ES-I3 (cell line): ENCODE results near the gene LANCL2.
"Not testable (repeated sequence)": the region's sequence is repeated elsewhere in the genome, so short reads cannot be mapped to it uniquely, and the experiment has no call there.

Experiments
- H3K36me3 ChIP-seq: 2 replicates; pipeline ENCODE4 v1.6.1; 2013; ENCODE audit warnings: mild to moderate bottlenecking, low read length, control low read depth, moderate library complexity; ENCODE audit not compliant: insufficient read depth
- H3K4me1 ChIP-seq: 2 replicates; pipeline ENCODE4 v1.6.1; 2013; ENCODE audit warnings: mild to moderate bottlenecking, control low read depth, low read length; ENCODE audit not compliant: insufficient read depth
- H3K9ac ChIP-seq: 2 replicates; pipeline ENCODE4 v1.6.1; 2013; ENCODE audit warnings: low read depth, mild to moderate bottlenecking, low read length, moderate library complexity
- H3K9me3 ChIP-seq: 2 replicates; pipeline ENCODE4 v1.6.1; 2013; ENCODE audit warnings: mild to moderate bottlenecking, low read length, moderate library complexity; ENCODE audit not compliant: control insufficient read depth, insufficient read depth

Gene LANCL2

DNA sequence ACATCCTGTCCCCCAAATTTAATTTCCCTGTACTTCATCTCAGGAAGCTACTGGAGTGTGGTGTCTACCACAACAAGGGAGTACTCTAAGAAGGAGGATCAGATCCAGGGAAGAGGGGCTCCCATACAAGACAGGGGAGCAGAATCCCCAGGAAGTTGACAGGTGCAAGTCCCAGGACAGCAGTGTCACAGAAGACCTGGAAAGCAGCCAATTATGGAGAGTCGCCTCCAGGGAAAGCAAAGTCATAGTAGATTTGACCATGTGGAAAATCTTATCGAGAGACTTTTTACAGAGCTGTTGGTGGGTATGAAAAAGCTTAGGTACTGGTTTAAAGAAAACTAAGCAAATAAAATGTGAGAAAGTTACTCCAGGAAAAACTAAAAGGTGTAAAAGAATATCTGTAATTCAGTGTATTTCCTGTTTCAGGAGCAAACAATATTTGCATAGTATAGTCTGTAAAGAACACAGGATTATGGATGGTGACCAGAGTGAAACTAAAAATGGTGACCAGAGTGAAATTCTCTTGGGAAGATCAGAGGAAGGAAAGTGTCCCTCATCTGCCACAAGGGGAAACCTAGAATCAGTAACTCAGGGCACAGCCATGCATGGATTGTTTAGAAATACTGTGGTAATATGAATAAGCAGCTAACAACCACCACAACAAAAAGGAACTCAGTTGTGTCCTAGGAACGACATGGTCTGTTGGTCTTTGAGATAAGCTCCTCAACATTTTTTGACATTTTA lies 44.5 kb downstream of the LANCL2 start:
- no peaks in the 10 kb centered on the region for H3K4me1 ChIP-seq
- H3K9me3 ChIP-seq: no peaks in the 10 kb centered on the region
- H3K36me3 ChIP-seq: no peaks in the 10 kb centered on the region; the same call in 1 of the 2 replicates
- H3K9ac ChIP-seq: no peak overlapping the region

DNA sequence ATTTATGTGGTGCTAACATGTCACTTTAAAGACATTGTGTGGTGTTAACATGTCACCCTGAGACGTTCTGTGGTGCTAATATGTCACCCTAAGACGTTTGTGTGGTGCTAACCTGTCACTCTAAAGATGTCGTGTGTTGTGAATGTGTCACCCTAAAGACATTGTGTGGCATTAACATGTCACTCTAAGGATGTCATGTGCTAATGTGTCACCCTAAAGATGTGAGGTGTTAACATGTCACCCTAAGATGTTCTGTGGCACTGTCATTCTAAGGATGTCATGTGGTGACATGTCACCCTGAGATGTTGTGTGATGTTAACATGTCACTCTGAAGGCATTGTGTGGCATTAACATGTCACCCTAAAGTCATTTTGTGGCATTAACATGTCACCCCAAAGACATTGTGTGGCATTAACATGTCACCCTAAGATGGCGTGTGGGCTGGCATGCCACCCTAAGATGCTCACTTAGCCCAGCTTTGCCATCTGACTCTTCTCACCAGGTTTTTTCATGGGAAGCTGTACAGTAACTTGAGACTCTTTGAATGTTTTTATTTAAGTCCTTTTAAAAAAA lies 45.6 kb downstream of the LANCL2 start:
- no peaks in the 10 kb centered on the region for H3K9me3 ChIP-seq
- no peaks in the 10 kb centered on the region for H3K4me1 ChIP-seq
- no peak overlapping the region for H3K9ac ChIP-seq
- no peaks in the 10 kb centered on the region; the same call in 1 of the 2 replicates for H3K36me3 ChIP-seq

DNA sequence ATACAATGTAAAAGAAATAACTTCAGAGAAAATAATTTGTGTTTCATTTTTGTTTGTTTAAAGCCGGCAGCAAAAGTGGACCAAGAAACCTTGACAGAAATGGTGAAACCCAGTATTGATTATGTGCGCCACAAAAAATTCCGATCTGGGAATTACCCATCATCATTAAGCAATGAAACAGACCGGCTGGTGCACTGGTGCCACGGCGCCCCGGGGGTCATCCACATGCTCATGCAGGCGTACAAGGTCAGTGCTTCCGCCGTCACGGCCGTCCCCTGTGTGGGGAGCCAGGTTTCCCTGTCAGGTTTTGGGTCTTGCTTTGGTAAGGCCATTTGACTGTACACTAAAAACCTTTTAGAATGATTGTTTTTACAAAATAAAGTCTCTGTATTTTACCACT lies 46.7 kb downstream of the LANCL2 start:
- Histone ChIP-seq H3K9me3 (no peaks in the 10 kb centered on the region), H3K9ac (no peak overlapping the region)

DNA sequence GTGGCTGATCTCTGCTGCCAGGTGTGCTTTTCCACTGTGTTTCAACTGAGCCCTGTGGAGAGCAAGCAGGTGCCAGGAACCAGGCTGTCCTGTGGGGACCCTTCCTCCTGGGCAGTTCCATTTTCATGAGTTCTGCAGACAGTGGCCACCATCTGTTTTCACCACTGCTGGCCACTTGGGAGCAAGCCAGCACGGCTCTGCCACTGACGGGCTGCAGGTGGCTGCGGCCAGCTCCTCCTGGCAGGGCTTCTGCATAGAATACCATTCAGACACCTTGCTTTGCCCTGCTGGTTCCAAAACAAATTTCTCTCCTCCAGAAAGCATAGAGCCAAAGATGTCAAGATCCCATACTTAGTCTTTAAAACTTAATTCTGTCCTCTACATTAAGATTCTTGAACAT lies 48.3 kb downstream of the LANCL2 start:
- Histone ChIP-seq H3K36me3 (no peaks in the 10 kb centered on the region; the same call in 1 of the 2 replicates), H3K4me1 (no peaks in the 10 kb centered on the region), H3K9me3 (no peaks in the 10 kb centered on the region), H3K9ac (no peak overlapping the region)

More for the DNA sequence above, 46.7 kb downstream of the LANCL2 start:
- Histone ChIP-seq H3K36me3 (no peaks in the 10 kb centered on the region; the same call in 1 of the 2 replicates), H3K4me1 (no peaks in the 10 kb centered on the region)

DNA sequence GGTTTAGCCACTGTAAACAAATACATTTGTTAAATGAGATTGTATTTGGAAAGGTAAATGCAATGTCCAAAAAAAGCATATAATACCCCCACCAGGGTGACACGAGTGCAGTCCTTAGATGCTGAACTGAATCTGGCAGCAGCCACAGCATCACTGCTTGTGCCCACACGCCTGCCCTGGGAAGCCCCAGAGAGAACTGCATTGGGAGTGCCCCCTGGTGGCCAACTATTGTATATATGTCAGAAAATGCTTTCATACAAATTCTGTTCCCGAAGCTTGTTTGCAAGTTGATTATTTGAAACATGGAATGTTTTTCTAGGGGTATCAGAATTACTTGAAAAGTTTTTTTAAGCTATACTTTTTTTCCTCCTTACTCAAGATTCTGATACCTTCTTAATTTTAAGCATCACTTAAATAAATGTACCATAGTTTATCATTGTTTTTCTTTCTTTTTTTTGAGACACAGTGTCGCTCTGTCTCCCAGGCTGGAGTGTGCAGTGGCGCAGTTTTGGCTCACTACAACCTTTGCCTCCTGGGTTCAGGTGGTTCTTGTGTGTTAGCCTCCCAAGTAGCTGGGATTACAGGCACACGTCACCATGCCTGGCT lies 50.1 kb downstream of the LANCL2 start:
- Histone ChIP-seq H3K36me3 (no peaks in the 10 kb centered on the region; the same call in 1 of the 2 replicates), H3K4me1 (no peaks in the 10 kb centered on the region), H3K9ac (no peak overlapping the region), H3K9me3 (no peaks in the 10 kb centered on the region)

DNA sequence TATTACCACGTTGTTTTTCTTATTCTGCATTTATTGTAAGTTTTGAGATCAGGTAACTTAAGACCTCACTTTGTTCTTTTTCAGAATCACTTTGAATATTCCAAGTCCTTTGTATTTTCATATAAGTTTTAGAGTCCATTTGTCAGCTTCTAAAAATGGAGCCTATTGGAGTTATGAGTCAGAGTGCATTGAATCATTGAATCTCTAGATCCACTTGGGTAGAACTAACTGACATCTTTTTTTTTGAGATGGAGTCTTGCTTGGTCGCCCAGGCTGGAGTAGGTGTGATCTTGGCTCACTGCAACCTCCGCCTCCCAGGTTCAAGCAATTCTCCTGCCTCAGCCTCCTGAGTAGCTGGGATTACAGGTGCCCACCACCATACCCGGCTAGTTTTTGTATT lies 52.3 kb downstream of the LANCL2 start:
- not testable (repeated sequence) for H3K36me3 ChIP-seq, H3K4me1 ChIP-seq, H3K9ac ChIP-seq, H3K9me3 ChIP-seq

DNA sequence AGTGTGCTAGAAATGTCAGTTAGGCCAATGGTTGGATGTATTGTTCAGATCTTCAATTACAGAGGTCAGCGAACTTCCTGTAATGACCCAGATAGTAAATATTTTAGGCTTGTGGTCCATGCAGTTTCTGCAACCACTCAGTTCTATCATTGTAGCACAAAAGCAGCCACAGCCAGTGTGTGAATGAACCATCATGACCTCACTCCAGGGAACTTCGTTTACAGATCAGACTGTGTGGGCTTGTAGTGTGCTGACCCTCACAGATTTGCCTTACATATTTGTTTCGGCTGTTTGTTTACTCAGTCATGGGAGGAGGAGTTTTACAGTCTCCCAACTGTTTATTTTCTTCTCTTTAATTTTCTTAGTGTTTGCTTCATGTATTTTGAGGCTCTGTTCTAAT lies 55.4 kb downstream of the LANCL2 start:
- Histone ChIP-seq H3K9me3 (no peaks in the 10 kb centered on the region), H3K9ac (no peak overlapping the region), H3K36me3 (no peaks in the 10 kb centered on the region), H3K4me1 (peaks cover 4% of the 10 kb centered on the region; the same call in 1 of the 2 replicates)

DNA sequence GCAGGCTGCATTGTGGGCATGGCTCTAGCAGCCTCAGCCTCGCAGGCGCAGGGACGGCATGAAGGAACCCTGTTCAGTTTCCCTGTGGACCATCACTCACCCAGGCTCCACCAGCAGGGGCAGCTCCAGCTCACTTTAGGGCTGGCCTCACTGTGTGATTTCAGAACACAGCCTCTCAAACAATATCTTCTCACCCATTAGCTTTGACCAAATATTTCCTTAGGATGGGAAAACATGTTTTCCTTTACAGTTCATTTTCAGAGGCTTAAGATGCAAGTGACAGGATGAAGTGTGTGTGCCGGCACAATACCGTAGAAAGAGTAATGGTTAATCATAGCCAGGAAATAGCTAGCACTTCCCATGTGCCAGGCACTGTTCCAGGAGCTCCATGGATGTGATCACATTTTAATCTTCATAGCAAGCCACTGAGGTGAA lies 58.2 kb downstream of the LANCL2 start:
- Histone ChIP-seq H3K4me1 (peaks cover 4% of the 10 kb centered on the region; the same call in 1 of the 2 replicates), H3K9ac (no peak overlapping the region), H3K9me3 (no peaks in the 10 kb centered on the region), H3K36me3 (no peaks in the 10 kb centered on the region; the same call in 1 of the 2 replicates)

DNA sequence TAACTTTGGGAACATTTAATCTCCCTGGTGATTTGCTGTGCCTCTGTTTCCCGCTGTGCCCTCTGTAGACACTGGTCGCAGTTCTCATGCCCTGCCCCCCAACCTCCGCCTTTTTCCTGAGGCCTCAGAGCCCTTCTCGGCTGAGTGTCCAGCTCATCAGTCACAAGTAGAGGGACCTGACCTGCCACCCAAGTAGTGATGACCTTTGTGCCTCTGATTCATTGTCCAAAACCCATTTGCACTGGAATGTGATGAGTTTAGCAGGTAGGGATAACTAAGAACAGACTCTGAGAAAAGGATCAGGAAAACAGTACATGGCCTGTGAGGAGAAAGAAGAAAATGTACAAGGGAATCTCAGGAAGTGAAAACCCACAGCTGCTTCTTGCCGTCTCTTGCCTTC lies 58.8 kb downstream of the LANCL2 start:
- no peak overlapping the region for H3K9ac ChIP-seq
- H3K36me3 ChIP-seq: no peaks in the 10 kb centered on the region; the same call in 1 of the 2 replicates
- peaks cover 4% of the 10 kb centered on the region; the same call in 1 of the 2 replicates for H3K4me1 ChIP-seq
- no peaks in the 10 kb centered on the region for H3K9me3 ChIP-seq

DNA sequence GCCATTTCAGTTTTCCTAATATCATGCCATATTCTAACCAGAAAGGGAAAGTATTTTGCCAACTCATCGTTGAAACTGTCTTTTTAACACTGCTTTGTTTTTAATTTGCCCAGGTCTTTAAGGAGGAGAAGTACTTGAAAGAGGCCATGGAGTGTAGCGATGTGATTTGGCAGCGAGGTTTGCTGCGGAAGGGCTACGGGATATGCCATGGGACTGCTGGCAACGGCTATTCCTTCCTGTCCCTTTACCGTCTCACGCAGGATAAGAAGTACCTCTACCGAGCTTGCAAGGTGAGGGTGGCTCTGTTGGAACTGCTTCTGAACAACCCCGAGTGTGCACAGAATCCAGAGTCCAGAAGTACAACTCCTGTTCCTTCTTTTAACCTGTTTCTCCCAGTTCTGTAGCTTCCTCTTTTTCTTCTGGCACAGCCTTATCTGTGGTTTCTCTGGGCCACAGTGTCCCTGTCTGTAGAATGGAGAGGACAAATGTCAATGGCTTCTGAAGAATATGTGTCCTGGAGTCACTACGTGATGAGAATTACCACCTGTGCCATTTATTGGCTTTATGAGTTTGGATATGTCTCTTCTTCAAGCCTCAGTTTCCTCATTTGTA lies 60.1 kb downstream of the LANCL2 start:
- no peaks in the 10 kb centered on the region for H3K9me3 ChIP-seq
- H3K36me3 ChIP-seq: no peaks in the 10 kb centered on the region; the same call in 1 of the 2 replicates

DNA sequence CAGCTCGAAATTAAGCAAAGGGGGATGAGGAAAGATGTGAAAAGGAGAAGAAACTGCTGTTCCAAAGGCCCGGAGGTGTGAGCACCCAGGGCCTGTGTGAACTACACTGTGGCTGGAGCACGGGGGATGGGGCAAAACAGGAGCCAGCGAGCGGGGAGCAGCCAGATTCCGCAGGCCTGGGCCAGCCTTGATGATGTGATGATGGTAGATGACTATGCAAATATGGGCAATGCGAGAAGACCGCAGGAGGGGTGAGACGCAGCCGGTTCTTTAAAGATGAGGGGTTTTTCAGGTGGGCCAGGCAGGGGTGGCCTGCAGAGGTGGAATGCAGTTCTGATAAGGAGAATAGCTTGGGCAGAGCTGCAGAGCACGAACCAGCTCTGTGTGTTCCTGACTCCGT lies 61.5 kb downstream of the LANCL2 start:
- no peaks in the 10 kb centered on the region; the same call in 1 of the 2 replicates for H3K36me3 ChIP-seq
- H3K4me1 ChIP-seq: peaks cover 4% of the 10 kb centered on the region; the same call in 1 of the 2 replicates
- H3K9ac ChIP-seq: no peak overlapping the region
- H3K9me3 ChIP-seq: no peaks in the 10 kb centered on the region

More for the DNA sequence above, 60.1 kb downstream of the LANCL2 start:
- Histone ChIP-seq H3K4me1 (peaks cover 4% of the 10 kb centered on the region; the same call in 1 of the 2 replicates), H3K9ac (no peak overlapping the region)

DNA sequence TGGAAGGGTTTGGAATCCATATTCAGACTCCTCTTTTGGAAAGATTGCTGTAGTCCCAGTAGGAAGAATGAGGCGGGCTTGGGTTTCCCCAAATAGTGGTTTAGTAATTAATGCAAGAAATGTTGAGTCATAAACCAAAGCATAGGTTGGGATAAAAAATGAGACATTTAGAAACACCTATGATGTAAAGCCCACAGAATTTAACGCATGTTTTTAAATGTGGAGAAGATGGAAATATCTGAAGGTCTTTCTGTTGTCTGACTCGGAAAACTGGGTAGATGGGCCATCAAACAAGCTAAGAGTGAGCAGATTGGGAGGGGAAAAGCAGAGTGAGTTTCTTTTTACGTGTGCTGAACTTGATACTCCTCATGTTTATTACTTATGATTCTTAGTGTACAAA lies 62.2 kb downstream of the LANCL2 start:
- no peaks in the 10 kb centered on the region; the same call in 1 of the 2 replicates for H3K36me3 ChIP-seq
- no peak overlapping the region for H3K9ac ChIP-seq
- no peaks in the 10 kb centered on the region for H3K9me3 ChIP-seq
- peaks cover 4% of the 10 kb centered on the region; the same call in 1 of the 2 replicates for H3K4me1 ChIP-seq

DNA sequence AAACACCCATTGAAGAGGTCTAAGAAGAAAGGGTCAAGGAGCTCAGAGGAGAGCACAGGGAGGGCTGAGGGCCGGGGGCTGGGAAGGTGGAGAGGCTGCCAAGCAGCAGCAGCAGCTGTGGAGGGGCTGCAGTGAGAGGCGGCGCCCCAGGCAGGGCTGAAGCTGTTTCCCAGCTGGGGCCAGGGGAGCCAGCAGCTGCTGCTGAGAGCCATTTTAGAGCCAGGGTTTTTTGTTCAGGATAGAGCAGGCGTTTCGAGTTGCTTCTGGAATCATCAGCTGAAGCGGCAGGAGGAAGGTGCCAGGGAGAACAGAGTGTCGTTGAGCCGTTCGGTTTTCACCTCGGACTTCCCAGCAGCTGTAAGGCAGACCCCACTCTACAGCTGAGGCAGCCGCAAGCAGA lies 62.7 kb downstream of the LANCL2 start:
- Histone ChIP-seq H3K9ac (no peak overlapping the region), H3K9me3 (no peaks in the 10 kb centered on the region), H3K4me1 (peaks cover 4% of the 10 kb centered on the region; the same call in 1 of the 2 replicates), H3K36me3 (no peaks in the 10 kb centered on the region; the same call in 1 of the 2 replicates)

DNA sequence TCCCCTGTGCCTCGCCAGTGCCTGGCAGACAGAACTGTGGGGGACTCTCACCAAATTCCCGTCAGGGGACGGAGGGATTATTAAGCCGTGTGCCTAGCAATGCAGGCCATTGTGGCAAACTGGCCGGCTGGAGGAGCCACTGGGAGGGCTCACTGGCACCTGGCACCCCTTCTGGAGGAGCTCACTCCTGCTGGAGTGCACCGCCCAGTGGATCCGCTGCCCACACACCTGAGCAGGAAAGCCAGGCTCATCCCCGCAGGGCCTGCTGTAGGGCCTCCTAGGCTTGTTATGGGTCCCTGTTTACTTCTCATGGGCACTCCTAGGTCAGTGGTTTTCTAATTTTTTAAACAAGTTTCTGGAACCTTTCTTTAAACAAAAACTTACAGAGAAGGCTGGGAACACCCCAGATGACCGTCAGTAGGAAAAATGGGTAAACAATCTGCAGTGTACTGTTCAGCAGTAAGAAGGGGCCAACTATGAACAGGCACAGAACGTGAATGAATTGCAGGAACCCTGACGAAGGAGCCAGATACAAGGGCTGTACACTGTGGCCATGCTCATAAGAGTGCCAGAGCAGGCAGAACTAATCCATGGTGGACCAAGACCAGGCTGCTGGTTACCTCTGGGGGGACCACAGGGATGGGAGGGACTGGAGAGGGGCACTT lies 64.8 kb downstream of the LANCL2 start:
- Histone ChIP-seq H3K9me3 (no peaks in the 10 kb centered on the region), H3K4me1 (no peaks in the 10 kb centered on the region), H3K36me3 (no peaks in the 10 kb centered on the region; the same call in 1 of the 2 replicates), H3K9ac (no peak overlapping the region)
